HCT116 (cell line): Measurements from ENCODE around the gene OPRD1. TPM values are rescaled to one million over a fixed set of nuclear protein-coding genes. Genes with fewer than 3 reads are reported as not detected.

Experiments used
- ATAC-seq: fragments of 200-7000 bp; cut with Tn5 transposase; 2 replicates; pipeline ENCODE4 v1.9.1; 2020; ENCODE audit warnings: mild to moderate bottlenecking, moderate library complexity
- Bru-seq: library from RNA; stranded (reverse); fragments of 400-500 nt; gene quantifications from one replicate; lab custom pipeline; 2021; lab: Mats Ljungman, UMichigan
- BruChase-seq, 2 experiments: library from RNA; stranded (reverse); fragments of 400-500 nt; gene quantifications; one replicate each; lab custom pipeline; 2021; lab: Mats Ljungman, UMichigan
- BruUV-seq: library from RNA; stranded (reverse); fragments of 400-500 nt; replicated peaks from 2 replicates; lab custom pipeline; 2021; lab: Mats Ljungman, UMichigan
- CTCF ChIA-PET: fragments of 300-600 bp; sonication (Branson Sonifier 250); formaldehyde crosslinking; loops from one replicate; lab custom pipeline; 2021; ENCODE audit warnings: antibody characterized with exemption; lab: Charles Lee
- POLR2A ChIA-PET: fragments of 300-600, 350-600 bp; sonication (Branson Sonifier 250); formaldehyde crosslinking; loops from one replicate; lab custom pipeline; 2021; ENCODE audit warnings: antibody characterized with exemption; lab: Charles Lee
- RAD21 ChIA-PET, 2 experiments: fragments of 300-600 bp; sonication (Branson Sonifier 250); formaldehyde crosslinking; loops; one replicate each; lab custom pipeline; 2023; ENCODE audit warnings: low total read pairs in 2 of 2; ENCODE audit not compliant: uncharacterized antibody in 2 of 2, unreplicated experiment in 2 of 2, low non-redundant PET in 1 of 2; lab: Charles Lee
- DNase-seq: peaks from one replicate; pipeline ENCODE4 v3.0.0-alpha.2; 2010; ENCODE audit warnings: low read depth, low spot score
- H2AFZ ChIP-seq: fragments of 200-600 bp; shearing (Covaris generic), sonication (generic); 2 replicates; pipeline ENCODE4 v1.6.1; 2017; ENCODE audit warnings: low read depth, mixed run types, mixed read lengths, antibody characterized with exemption, low read length; ENCODE audit not compliant: poor library complexity, severe bottlenecking
- H3K27ac ChIP-seq: 2 replicates; pipeline ENCODE4 v1.5.1; 2012; ENCODE audit warnings: low read depth, low read length
- H3K27me3 ChIP-seq: fragments of 200-600 bp; sonication (generic); 2 replicates; pipeline ENCODE4 v1.6.1; 2016; ENCODE audit warnings: mixed run types, low read length, mixed read lengths; ENCODE audit not compliant: insufficient read depth
- H3K36me3 ChIP-seq, 2 experiments: fragments of 200-500 bp in 1 of 2; fragments of 200-600 bp in 1 of 2; sonication (Bioruptor generic) in 1 of 2; sonication (generic) in 1 of 2; 2 replicates each; pipeline versions ENCODE4 v1.5.1 to v1.6.1; 2014 to 2016; ENCODE audit warnings: low read length in 2 of 2, inconsistent platforms in 1 of 2, mixed read lengths in 1 of 2, mixed run types in 1 of 2; ENCODE audit not compliant: insufficient read depth in 2 of 2, control insufficient read depth in 1 of 2
- H3K4me1 ChIP-seq, 2 experiments: fragments of 200-600 bp in 1 of 2; sonication (generic) in 1 of 2; 2 replicates each; pipeline versions ENCODE4 v1.5.1 to v1.6.1; 2012 to 2017; ENCODE audit warnings: low read length in 2 of 2, inconsistent platforms in 1 of 2, mild to moderate bottlenecking in 1 of 2, mixed read lengths in 1 of 2, mixed run types in 1 of 2, moderate library complexity in 1 of 2; ENCODE audit not compliant: insufficient read depth in 2 of 2, control insufficient read depth in 1 of 2
- H3K4me2 ChIP-seq: fragments of 200-600 bp; sonication (generic); 2 replicates; pipeline ENCODE4 v1.6.1; 2017; ENCODE audit warnings: mixed run types, low read length, mixed read lengths
- H3K4me3 ChIP-seq, 2 experiments: fragments of 200-600 bp in 1 of 2; sonication (generic) in 1 of 2; replicated peaks in 1 of 2; 2 replicates each; pipeline ENCODE4 v1.5.1; 2011 to 2016; ENCODE audit warnings: low read length in 2 of 2, control low read depth in 1 of 2, low read depth in 1 of 2, mild to moderate bottlenecking in 1 of 2, mixed read lengths in 1 of 2, mixed run types in 1 of 2
- H3K79me2 ChIP-seq: fragments of 200-600 bp; sonication (generic); 2 replicates; pipeline ENCODE4 v1.6.1; 2017; ENCODE audit warnings: mild to moderate bottlenecking, mixed run types, low read length, moderate library complexity, mixed read lengths; ENCODE audit not compliant: insufficient read depth
- H3K9ac ChIP-seq: fragments of 200-600 bp; sonication (generic); 2 replicates; pipeline ENCODE4 v1.6.1; 2016; ENCODE audit warnings: low read length, mixed read lengths
- H3K9me2 ChIP-seq: fragments of 200-600 bp; sonication (generic), shearing (Covaris generic); 2 replicates; pipeline ENCODE4 v1.6.1; 2017; ENCODE audit warnings: mixed run types, mild to moderate bottlenecking, moderate library complexity; ENCODE audit not compliant: insufficient read depth
- H3K9me3 ChIP-seq, 2 experiments: fragments of 200-500 bp in 1 of 2; fragments of 200-600 bp in 1 of 2; sonication (Bioruptor generic) in 1 of 2; sonication (generic) in 1 of 2; 2 replicates each; pipeline ENCODE4 v1.6.1; 2014 to 2017; ENCODE audit warnings: low read length in 2 of 2, mixed read lengths in 2 of 2, inconsistent platforms in 1 of 2, low read depth in 1 of 2, mild to moderate bottlenecking in 1 of 2, mixed run types in 1 of 2, moderate library complexity in 1 of 2; ENCODE audit not compliant: control insufficient read depth in 1 of 2, insufficient read depth in 1 of 2
- H4K20me1 ChIP-seq: fragments of 200-600 bp; sonication (generic), shearing (Covaris generic); 2 replicates; pipeline ENCODE4 v1.6.1; 2017; ENCODE audit warnings: mixed run types, mild to moderate bottlenecking, moderate library complexity; ENCODE audit not compliant: insufficient read depth
- CBX3 ChIP-seq: IDR thresholded peaks from 2 replicates; pipeline ENCODE4 v1.6.1; 2012; ENCODE audit warnings: low read depth
- CEBPB ChIP-seq: IDR thresholded peaks from 2 replicates; pipeline ENCODE4 v1.6.1; 2012; ENCODE audit warnings: low read depth
- EGR1 ChIP-seq: IDR thresholded peaks from 2 replicates; pipeline ENCODE4 v1.6.1; 2012; ENCODE audit warnings: low read depth
- ELF1 ChIP-seq: IDR thresholded peaks from 2 replicates; pipeline ENCODE4 v1.6.1; 2012; ENCODE audit warnings: low read depth, borderline replicate concordance
- EZH2 ChIP-seq: fragments of 200-600 bp; sonication (generic); IDR thresholded peaks from 2 replicates; pipeline ENCODE4 v1.6.1; 2017; ENCODE audit warnings: antibody characterized with exemption, mixed run types
- FOSL1 ChIP-seq: IDR thresholded peaks from 2 replicates; pipeline ENCODE4 v1.6.1; 2012; ENCODE audit warnings: low read depth
- JUND ChIP-seq: IDR thresholded peaks from 2 replicates; pipeline ENCODE4 v1.6.1; 2012
- POLR2AphosphoS5 ChIP-seq: IDR thresholded peaks from 2 replicates; pipeline ENCODE4 v1.6.1; 2011; ENCODE audit warnings: mild to moderate bottlenecking, low read depth, low read length, moderate library complexity
- RAD21 ChIP-seq: IDR thresholded peaks from 2 replicates; pipeline ENCODE4 v1.6.1; 2012; ENCODE audit warnings: low read depth, mild to moderate bottlenecking
- SIN3A ChIP-seq: IDR thresholded peaks from 2 replicates; pipeline ENCODE4 v1.6.1; 2012; ENCODE audit warnings: low read depth
- SRF ChIP-seq: IDR thresholded peaks from 2 replicates; pipeline ENCODE4 v1.6.1; 2012; ENCODE audit warnings: low read depth
- TCF7L2 ChIP-seq: IDR thresholded peaks from 2 replicates; pipeline ENCODE4 v1.7.0; 2011; ENCODE audit warnings: borderline replicate concordance, inconsistent platforms; ENCODE audit not compliant: insufficient read depth, insufficient read length; ENCODE audit errors: extremely low read depth
- intact Hi-C: fragments of 100-400 bp; cut with micrococcal nuclease; formaldehyde crosslinking; loops from 2 replicates; pipeline ENCODE4 v1.10.0; 2022
- long read RNA-seq: library from polyadenylated mRNA; unstranded; transcript quantifications from one replicate; pipeline ENCODE4 v2.0.0, GENCODE V29; 2021; ENCODE audit not compliant: unreplicated experiment
- polyA plus RNA-seq: library from polyadenylated mRNA; unstranded; fragments of >200 nt; gene quantifications from 2 replicates; pipeline ENCODE4 v1.2.1, GENCODE V29; 2012; ENCODE audit warnings: missing spikeins
- total RNA-seq: library from RNA; stranded (reverse); gene quantifications from one replicate; pipeline ENCODE4 v1.2.1, GENCODE V29; 2021; ENCODE audit not compliant: unreplicated experiment
- TF ChIP-seq, protein P1 (sequence below): IDR thresholded peaks from 2 replicates; pipeline ENCODE4 v1.6.1; 2012
- TF ChIP-seq, protein P2 (sequence below), 3 experiments: fragments of 200-600 bp in 1 of 3; sonication (generic) in 1 of 3; IDR thresholded peaks in 2 of 3; conservative IDR thresholded peaks in 1 of 3; 2 replicates each; pipeline ENCODE4 v1.5.1; 2012 to 2017; ENCODE audit warnings: low read depth in 2 of 3, low read length in 2 of 3, antibody characterized with exemption in 1 of 3, borderline replicate concordance in 1 of 3, control low read depth in 1 of 3, mild to moderate bottlenecking in 1 of 3, mixed read lengths in 1 of 3, mixed run types in 1 of 3, moderate library complexity in 1 of 3; ENCODE audit not compliant: insufficient read depth in 1 of 3
- TF ChIP-seq, protein P3 (sequence below): IDR thresholded peaks from 2 replicates; pipeline ENCODE4 v1.6.1; 2012

OPRD1 gene
- not detected for total RNA-seq
- 0.06 and 0.08 TPM in 2 replicates for polyA plus RNA-seq
- percentile 7 among the genes with signal in this experiment for Bru-seq, nascent RNA
- percentile 11 among the genes with signal in this experiment for BruChase-seq, experiment 1, labeled RNA remaining after a 6-hour chase
- percentile 12 among the genes with signal in this experiment for BruChase-seq, experiment 2, labeled RNA remaining after a 2-hour chase
- long read RNA-seq = 0 reads

DNA sequence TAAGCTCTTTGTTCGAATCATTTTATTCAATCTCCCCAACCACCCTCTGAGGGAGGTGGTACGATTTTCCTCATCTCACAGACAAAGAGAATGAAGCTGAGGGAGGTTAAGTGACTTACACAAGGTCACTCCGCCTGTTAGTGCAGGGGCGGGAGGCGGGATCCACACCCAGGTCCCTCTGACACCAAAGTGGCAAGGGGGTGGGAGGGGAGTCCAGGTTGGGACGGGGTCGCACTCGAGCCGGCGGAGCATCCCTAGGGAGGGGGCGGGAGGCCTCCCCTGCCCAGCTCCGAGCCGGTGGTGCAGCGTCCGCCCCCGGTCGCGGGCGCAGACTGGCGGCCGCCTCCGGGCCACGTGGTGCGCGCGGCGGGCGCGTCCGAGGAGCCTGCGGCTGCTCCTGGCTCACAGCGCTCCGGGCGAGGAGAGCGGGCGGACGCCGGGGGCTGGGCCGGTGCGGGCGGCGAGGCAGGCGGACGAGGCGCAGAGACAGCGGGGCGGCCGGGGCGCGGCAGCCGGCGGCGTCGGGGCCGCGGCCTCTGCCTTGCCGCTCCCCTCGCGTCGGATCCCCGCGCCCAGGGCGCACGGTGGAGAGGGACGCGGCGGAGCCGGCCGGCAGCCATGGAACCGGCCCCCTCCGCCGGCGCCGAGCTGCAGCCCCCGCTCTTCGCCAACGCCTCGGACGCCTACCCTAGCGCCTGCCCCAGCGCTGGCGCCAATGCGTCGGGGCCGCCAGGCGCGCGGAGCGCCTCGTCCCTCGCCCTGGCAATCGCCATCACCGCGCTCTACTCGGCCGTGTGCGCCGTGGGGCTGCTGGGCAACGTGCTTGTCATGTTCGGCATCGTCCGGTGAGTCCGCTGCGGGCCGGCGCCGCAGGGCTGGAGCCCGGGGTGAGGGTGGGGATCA is at the start of gene OPRD1:
TSS of gene OPRD1 (plus strand) at position 405 of the 903 bp plus-strand sequence. CDS start at position 619, 214 bp downstream.
- no peak within 1 kb of the TSS for H2AFZ ChIP-seq
- TF ChIP-seq EZH2 (no peak), CEBPB (no peak), JUND (no peak), SRF (no peak), EGR1 (no peak), CBX3 (no peak), TCF7L2 (no peak)
- POLR2A ChIA-PET = no interaction called here
- H3K27ac ChIP-seq = no peak within 1 kb of the TSS
- RAD21 ChIA-PET = no interaction called here
- BruUV-seq = no TSS peak
- H3K27me3 ChIP-seq = 0 out of 2 replicates have a peak, but pooled peaks cover 4% of the 10 kb centered on the region
- H3K4me1 ChIP-seq = no peaks in the 10 kb centered on the region
- no peak within 1 kb of the TSS for H3K4me2 ChIP-seq
- H3K9me2 ChIP-seq = no peaks in the 10 kb centered on the region
- H3K9me3 ChIP-seq = no peaks in the 10 kb centered on the region
- no peaks in the 10 kb centered on the region for H3K36me3 ChIP-seq
- intact Hi-C loops = no loop called here
- H4K20me1 ChIP-seq = no peaks in the 10 kb centered on the region
- no peak within 1 kb of the TSS for H3K9ac ChIP-seq
- H3K79me2 ChIP-seq = no peaks in the 10 kb centered on the region
- no peak for ATAC-seq
- CTCF ChIA-PET = no interaction called here
- no peak for DNase-seq
- no peak within 1 kb of the TSS for H3K4me3 ChIP-seq

DNA sequence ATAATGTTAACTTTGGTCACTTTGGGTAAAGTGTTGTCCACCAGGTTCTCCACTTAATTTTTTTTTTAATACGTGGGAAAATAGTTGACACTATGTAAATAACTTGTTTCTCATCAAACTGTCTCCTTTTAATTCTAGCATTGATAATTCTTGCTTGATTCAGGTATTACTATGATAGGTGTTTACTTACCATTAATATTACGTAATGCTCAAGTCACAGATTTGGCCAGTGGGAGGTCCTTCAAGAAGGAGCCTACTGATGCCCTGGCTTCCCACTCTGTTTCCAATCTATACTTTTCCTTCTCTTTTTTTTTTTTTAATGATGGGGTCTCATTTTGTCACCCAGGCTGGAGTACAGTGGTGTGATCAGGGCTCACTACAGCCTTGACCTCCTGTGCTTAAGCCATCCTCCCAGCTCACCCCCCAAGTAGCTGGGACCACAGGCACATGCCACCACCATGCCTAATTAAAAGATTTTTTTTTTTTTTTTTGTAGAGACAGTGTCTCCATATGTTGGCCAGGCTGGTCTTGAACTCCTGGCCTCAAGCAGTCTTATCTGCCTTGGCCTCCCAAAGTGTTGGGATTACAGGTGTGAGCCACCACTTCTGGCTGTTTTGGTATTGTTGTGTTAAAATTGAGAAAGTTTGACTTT is 45.3 kb upstream of the OPRD1 start:
- no peak for ATAC-seq
- Histone ChIP-seq H2AFZ (no peak overlapping the region), H3K4me1 (no peaks in the 10 kb centered on the region), H3K4me2 (no peak overlapping the region), H3K79me2 (peaks cover 94% of the 10 kb centered on the region), H4K20me1 (peaks cover 30% of the 10 kb centered on the region; the same call in 1 of the 2 replicates), H3K4me3 (no peak overlapping the region), H3K9me3 (no peaks in the 10 kb centered on the region), H3K9ac (no peak overlapping the region), H3K36me3 (peaks cover 15 to 21% of the 10 kb centered on the region in 2 experiments), H3K27ac (no peak overlapping the region)
- RAD21 ChIA-PET = no interaction called here
- POLR2A ChIA-PET = no interaction called here
- TF ChIP-seq POLR2AphosphoS5 (no peak), JUND (no peak), ELF1 (no peak), RAD21 (no peak), EZH2 (no peak), SIN3A (no peak), CBX3 (no peak), FOSL1 (no peak), CEBPB (no peak)
- TF ChIP-seq, protein P1, sequence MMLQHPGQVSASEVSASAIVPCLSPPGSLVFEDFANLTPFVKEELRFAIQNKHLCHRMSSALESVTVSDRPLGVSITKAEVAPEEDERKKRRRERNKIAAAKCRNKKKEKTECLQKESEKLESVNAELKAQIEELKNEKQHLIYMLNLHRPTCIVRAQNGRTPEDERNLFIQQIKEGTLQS = no peak
- TF ChIP-seq, protein P2, sequence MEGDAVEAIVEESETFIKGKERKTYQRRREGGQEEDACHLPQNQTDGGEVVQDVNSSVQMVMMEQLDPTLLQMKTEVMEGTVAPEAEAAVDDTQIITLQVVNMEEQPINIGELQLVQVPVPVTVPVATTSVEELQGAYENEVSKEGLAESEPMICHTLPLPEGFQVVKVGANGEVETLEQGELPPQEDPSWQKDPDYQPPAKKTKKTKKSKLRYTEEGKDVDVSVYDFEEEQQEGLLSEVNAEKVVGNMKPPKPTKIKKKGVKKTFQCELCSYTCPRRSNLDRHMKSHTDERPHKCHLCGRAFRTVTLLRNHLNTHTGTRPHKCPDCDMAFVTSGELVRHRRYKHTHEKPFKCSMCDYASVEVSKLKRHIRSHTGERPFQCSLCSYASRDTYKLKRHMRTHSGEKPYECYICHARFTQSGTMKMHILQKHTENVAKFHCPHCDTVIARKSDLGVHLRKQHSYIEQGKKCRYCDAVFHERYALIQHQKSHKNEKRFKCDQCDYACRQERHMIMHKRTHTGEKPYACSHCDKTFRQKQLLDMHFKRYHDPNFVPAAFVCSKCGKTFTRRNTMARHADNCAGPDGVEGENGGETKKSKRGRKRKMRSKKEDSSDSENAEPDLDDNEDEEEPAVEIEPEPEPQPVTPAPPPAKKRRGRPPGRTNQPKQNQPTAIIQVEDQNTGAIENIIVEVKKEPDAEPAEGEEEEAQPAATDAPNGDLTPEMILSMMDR (IDR thresholded peaks at IDR 0.05 in 2 of 3, conservative IDR thresholded peaks at IDR 0.05 in 1 of 3; ENCODE audit: borderline replicate concordance in 1 of 3, insufficient read depth in 1 of 3, low read depth in 2 of 3, low read length in 2 of 3) = no peak
- TF ChIP-seq, protein P3, sequence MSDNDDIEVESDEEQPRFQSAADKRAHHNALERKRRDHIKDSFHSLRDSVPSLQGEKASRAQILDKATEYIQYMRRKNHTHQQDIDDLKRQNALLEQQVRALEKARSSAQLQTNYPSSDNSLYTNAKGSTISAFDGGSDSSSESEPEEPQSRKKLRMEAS = no peak
- TF ChIP-seq, all 23 proteins: peak for 0
- Histone ChIP-seq H3K9me2 (no peaks in the 10 kb centered on the region), H3K27me3 (no peaks in the 10 kb centered on the region)
- CTCF ChIA-PET = no interaction called here
- intact Hi-C loops = no loop called here
- BruUV-seq = no TSS peak
- no peak for DNase-seq
